ENCODE measurements around the gene GPBAR1.

The GPBAR1 gene, protein sequence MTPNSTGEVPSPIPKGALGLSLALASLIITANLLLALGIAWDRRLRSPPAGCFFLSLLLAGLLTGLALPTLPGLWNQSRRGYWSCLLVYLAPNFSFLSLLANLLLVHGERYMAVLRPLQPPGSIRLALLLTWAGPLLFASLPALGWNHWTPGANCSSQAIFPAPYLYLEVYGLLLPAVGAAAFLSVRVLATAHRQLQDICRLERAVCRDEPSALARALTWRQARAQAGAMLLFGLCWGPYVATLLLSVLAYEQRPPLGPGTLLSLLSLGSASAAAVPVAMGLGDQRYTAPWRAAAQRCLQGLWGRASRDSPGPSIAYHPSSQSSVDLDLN

DNA sequence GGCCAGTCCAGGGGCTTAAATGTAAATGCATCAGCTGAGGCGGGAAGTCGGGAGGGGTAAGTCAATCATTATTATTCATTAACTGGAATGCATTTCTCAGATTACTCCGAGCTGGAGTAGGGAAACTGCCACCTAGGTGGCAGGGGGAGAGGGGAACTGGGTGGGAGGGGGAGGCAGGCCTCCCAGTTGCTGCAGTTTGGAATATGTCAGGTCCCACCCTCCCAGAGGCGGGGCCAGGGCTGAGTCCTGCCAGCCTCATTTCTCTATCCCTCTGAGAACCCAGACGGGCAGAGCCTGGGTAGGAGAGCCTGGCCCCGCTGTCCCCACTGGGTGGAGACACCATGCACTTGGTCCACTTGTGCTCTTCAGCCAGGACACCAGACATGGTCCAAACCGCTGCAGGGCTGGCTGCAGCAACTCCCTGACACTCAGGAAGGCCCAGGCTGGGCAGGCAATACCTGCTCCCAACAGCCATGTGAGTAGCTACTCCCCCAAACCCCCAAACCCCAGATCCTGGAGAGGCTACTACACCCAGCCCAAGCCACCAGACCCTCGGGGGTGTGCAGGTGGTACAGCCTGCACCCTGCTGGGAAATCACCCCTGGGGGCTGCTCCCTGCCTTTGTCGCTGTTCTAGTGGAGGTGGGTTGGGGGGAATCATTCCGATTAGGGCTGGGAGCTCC is at the start of gene GPBAR1:
TSS of gene GPBAR1 (plus strand) at position 274 of the 681 bp plus-strand sequence. CDS start 1,710 bp downstream, outside the sequence.
- Histone ChIP-seq H2AFZ (ENCODE audit: low read depth) (no peak within 1 kb of the TSS), H3K36me3 (ENCODE audit: insufficient read depth) (no peaks in the 10 kb centered on the region), H3K9ac (no peak within 1 kb of the TSS), H3K27ac (no peak within 1 kb of the TSS), H3K4me1 (ENCODE audit: low read depth, poor library complexity, severe bottlenecking) (peaks cover 34% of the 10 kb centered on the region), H3K79me2 (ENCODE audit: insufficient read depth, low read depth) (no peaks in the 10 kb centered on the region), H3K4me3 (IDR thresholded peaks at IDR 0.05; ENCODE audit: insufficient read depth, low read depth, low read length) (no peak within 1 kb of the TSS), H3K4me2 (no peak within 1 kb of the TSS), H4K20me1 (ENCODE audit: insufficient read depth) (no peaks in the 10 kb centered on the region), H3K27me3 (ENCODE audit: insufficient read depth, low read depth) (no peaks in the 10 kb centered on the region)
- TF ChIP-seq, protein P1, sequence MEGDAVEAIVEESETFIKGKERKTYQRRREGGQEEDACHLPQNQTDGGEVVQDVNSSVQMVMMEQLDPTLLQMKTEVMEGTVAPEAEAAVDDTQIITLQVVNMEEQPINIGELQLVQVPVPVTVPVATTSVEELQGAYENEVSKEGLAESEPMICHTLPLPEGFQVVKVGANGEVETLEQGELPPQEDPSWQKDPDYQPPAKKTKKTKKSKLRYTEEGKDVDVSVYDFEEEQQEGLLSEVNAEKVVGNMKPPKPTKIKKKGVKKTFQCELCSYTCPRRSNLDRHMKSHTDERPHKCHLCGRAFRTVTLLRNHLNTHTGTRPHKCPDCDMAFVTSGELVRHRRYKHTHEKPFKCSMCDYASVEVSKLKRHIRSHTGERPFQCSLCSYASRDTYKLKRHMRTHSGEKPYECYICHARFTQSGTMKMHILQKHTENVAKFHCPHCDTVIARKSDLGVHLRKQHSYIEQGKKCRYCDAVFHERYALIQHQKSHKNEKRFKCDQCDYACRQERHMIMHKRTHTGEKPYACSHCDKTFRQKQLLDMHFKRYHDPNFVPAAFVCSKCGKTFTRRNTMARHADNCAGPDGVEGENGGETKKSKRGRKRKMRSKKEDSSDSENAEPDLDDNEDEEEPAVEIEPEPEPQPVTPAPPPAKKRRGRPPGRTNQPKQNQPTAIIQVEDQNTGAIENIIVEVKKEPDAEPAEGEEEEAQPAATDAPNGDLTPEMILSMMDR (conservative IDR thresholded peaks at IDR 0.05; ENCODE audit: low read depth, low read length) = no peak

DNA sequence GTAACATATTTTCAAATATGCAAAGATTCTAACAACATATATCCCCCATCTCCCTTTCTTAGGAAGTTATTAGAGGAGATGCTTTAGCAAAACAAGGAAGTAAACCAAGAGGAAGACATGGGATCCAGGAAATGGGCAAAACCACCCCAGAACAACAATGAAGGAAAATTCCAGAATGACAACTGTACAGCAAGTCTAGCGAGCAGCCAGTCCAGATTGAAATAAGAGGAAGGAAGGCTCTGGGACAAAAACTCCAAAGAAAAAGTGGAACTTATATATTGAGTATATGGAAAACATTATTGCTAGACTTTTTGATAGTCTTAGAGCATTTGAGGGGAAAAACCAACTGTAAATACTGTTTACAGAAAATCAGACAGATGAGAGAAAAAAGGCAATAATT is 46.7 kb upstream of the GPBAR1 start:
- no peaks in the 10 kb centered on the region for H3K27me3 ChIP-seq (ENCODE audit: insufficient read depth, low read depth)
- no peak overlapping the region for H2AFZ ChIP-seq (ENCODE audit: low read depth)
- TF ChIP-seq, protein P1 (conservative IDR thresholded peaks at IDR 0.05; ENCODE audit: low read depth, low read length) = no peak
- peaks cover 15% of the 10 kb centered on the region for H3K4me1 ChIP-seq (ENCODE audit: low read depth, poor library complexity, severe bottlenecking)
- 0 out of 2 replicates have a peak, but pooled peaks cover 4% of the 10 kb centered on the region for H4K20me1 ChIP-seq (ENCODE audit: insufficient read depth)
- no peak overlapping the region for H3K9ac ChIP-seq
- no peaks in the 10 kb centered on the region for H3K36me3 ChIP-seq (ENCODE audit: insufficient read depth)
- H3K27ac ChIP-seq = no peak overlapping the region
- no peak overlapping the region for H3K4me3 ChIP-seq (IDR thresholded peaks at IDR 0.05; ENCODE audit: insufficient read depth, low read depth, low read length)
- no peak overlapping the region for H3K4me2 ChIP-seq
- H3K79me2 ChIP-seq (ENCODE audit: insufficient read depth, low read depth) = peaks cover 20% of the 10 kb centered on the region

DNA sequence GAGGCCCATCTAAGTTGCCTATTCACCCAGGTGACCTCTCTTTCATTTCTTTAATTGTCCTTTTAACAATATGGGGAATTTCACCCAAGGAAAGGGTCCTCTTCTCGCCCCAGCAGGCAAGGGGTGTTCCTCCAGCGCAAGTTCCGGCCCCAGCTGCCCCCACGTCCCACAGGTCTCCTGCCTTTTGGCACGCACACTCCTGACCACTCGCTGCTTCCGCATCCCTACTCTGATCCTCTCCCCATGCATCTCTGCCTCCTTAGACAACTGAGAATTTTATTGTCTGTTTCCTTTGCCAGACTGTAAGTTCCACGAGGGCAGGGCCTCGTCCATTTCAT is 44.5 kb upstream of the GPBAR1 start:
- Histone ChIP-seq H4K20me1 (ENCODE audit: insufficient read depth) (0 out of 2 replicates have a peak, but pooled peaks cover 4% of the 10 kb centered on the region), H3K36me3 (ENCODE audit: insufficient read depth) (no peaks in the 10 kb centered on the region), H3K27ac (peak overlapping the region; percentile 44), H3K4me1 (ENCODE audit: low read depth, poor library complexity, severe bottlenecking) (peaks cover 37% of the 10 kb centered on the region), H2AFZ (ENCODE audit: low read depth) (peak overlapping the region; percentile 83), H3K4me3 (IDR thresholded peaks at IDR 0.05; ENCODE audit: insufficient read depth, low read depth, low read length) (peak overlapping the region; percentile 76), H3K27me3 (ENCODE audit: insufficient read depth, low read depth) (no peaks in the 10 kb centered on the region), H3K9ac (peak overlapping the region; percentile 60; the same call in 1 of the 2 replicates), H3K4me2 (peak overlapping the region; percentile 37), H3K79me2 (ENCODE audit: insufficient read depth, low read depth) (peaks cover 42% of the 10 kb centered on the region)
- TF ChIP-seq, protein P1 (conservative IDR thresholded peaks at IDR 0.05; ENCODE audit: low read depth, low read length) = no peak

DNA sequence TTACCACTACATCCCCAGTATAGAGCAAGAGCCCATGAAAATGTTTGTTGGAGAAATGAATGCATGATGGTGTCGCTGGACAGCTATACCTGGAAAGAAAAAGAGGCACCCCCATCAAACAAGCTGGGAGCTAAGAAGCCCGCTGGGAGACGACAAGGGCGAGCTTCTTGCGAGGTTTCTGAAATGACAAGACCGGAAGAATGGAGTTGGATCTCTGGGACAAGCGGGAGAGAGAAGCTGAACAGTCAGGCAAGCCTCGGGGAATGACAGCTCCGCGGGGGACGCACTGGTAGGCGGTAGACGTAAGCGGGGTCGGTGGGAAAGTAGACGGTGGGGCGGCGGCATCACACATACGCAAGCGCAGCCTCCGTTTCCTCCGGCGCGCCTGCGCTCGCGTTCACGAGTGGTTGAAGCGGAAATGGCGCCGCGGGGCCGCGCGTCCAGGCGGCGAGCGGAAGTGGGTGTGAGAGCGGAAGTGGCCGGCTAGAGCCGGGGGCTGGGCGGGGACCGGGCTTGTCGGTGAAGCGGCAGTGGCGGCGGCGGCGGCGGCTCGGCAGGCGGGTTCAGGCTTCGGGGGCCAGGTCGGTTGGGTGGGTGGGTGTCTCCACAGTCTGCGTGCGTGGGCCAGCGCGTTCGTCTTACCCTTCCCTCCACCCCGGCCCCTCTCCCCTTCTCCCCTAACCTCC is 44.0 kb upstream of the GPBAR1 start, which contains the start of gene ARPC2:
TSS of gene ARPC2 (plus strand) at position 516 of the 686 bp plus-strand sequence. CDS start 282 bp downstream, outside the sequence.
- Histone ChIP-seq H3K79me2 (ENCODE audit: insufficient read depth, low read depth) (peaks cover 47% of the 10 kb centered on the region), H3K27ac (peak within 1 kb of the TSS; percentile 61), H3K27me3 (ENCODE audit: insufficient read depth, low read depth) (no peaks in the 10 kb centered on the region), H4K20me1 (ENCODE audit: insufficient read depth) (0 out of 2 replicates have a peak, but pooled peaks cover 5% of the 10 kb centered on the region), H3K4me1 (ENCODE audit: low read depth, poor library complexity, severe bottlenecking) (peaks cover 42% of the 10 kb centered on the region), H3K36me3 (ENCODE audit: insufficient read depth) (no peaks in the 10 kb centered on the region), H3K4me3 (IDR thresholded peaks at IDR 0.05; ENCODE audit: insufficient read depth, low read depth, low read length) (peak within 1 kb of the TSS; percentile 76), H3K9ac (peak within 1 kb of the TSS; percentile 81), H2AFZ (ENCODE audit: low read depth) (peak within 1 kb of the TSS; percentile 83), H3K4me2 (peak within 1 kb of the TSS; percentile 69)
- TF ChIP-seq, protein P1 (conservative IDR thresholded peaks at IDR 0.05; ENCODE audit: low read depth, low read length) = no peak

Measured in KMS-11 (cell line).